HG03565 (cell line): Measurements from ENCODE around the gene CST3.
"Not testable (repeated sequence)": the region's sequence is repeated elsewhere in the genome, so short reads cannot be mapped to it uniquely, and the experiment has no call there.

ENCODE experiments used
- ATAC-seq: cut with Tn5 transposase; IDR thresholded peaks from one replicate; pipeline ENCODE4 v1.9.1; 2021; ENCODE audit warnings: mild to moderate bottlenecking, moderate library complexity; ENCODE audit not compliant: unreplicated experiment

CST3 gene

DNA sequence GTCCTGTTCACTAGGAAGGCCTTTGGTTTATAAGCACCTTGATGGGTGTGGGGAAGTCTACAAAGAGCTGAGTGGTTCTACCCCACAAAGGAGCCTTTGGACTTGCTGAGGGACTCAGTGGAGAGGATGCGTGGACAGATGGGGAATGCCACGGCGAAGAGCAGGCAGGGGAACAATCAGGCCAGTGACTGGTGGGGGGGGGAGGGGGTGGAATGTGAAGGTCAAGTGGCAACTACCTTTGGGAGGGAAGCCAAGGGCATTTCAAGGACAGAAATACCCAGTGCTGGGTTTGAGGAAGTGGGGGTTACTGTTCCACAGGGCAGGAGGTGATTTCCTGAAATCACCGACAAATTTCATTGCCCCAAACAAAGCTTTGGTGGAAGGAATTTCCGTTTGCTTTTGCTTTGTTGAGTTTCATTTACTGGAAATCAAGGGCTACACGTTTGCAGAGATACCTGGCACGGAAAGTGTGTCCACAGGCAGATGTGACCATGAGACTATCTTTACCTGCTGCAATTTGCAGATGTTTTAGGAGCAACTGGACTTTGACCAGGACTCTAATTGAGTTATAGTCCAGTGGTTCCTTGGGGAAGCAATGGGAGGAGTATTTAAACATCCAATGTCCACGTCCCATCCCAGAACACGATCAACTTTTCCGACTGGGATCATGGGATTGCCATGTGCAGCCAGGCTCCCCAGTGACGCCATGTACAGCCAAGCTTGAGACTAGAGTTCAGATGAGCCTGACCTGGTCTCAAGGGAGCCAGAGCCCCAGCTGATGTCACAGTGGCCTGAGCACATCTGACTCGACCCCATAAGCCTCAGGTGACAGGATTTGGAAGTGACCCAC, 8.0 kb downstream of the CST3 start:
- ATAC-seq: no peak

DNA sequence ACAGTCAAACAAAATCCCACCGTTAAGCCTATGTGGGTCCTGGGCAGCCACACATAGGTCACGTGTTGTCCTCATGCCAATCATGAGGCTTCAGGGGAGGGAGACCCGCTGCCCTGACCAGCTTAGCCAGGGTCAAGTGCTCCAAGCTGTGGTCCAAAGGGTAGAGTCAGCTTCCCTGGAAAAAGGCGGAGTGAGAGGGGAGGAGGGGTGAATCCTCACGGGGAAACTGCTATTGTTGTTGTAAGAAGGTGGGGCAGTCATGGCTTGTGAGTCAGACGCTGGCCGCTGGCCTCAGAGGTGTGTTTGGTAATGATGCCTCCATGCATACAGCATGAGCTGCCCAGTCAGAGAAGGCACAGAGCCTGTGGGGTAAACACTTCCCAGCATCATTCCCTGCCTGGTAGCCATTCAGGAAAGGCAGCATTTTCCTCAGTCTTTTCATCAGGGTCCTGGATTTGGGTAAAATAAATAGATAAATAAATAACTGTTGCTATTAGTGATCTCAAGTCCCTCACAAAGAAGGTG, 8.7 kb downstream of the CST3 start:
- no peak for ATAC-seq

DNA sequence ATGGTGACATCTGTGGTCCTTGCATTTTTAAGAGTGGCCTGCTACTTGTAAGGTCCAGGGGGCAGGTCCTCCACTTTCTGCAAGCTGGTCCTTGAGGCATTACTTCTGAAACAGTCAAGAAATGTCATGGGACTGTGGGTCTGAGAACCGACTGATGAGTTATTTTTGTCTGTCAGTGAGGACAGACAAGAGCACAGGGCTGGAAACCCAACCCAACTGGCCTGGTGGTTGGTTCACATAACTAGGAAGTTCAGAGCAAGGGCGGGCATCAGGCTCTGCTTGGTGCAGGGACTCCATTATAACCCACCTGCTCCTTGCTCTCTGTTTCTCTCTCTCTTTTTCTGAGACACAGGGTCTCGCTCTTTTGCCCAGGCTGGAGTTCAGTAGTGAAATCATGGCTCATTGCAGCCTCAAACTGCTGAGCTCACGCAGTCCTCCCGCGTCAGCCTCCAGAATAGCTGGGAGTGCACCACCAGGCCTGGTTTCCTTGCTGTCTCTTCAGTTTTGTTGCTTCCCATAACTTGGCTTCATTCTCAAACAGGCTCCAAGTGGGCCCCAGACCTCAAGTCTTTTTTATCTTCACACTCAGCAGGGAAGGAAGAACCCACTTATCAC, 9.2 kb downstream of the CST3 start:
- ATAC-seq: no peak

DNA sequence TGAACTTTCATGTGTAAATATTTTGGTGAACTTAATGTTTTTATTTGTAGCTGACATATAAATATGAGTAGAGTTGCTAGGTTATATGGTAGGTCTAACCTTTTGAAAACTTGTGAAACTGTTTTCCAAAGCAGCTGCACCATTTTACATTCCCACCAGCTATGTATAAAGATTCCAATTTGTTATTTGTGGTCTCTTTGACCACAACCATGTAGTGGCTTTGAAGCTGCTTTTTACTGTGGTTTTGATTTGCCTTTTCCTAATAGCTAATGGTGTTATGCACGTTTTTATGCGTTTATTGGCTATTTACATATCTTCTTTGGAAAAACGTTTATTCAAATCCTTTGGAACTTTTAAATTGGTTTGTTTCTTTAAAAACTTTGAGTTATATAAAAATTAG, 10.3 kb downstream of the CST3 start:
- no peak for ATAC-seq

DNA sequence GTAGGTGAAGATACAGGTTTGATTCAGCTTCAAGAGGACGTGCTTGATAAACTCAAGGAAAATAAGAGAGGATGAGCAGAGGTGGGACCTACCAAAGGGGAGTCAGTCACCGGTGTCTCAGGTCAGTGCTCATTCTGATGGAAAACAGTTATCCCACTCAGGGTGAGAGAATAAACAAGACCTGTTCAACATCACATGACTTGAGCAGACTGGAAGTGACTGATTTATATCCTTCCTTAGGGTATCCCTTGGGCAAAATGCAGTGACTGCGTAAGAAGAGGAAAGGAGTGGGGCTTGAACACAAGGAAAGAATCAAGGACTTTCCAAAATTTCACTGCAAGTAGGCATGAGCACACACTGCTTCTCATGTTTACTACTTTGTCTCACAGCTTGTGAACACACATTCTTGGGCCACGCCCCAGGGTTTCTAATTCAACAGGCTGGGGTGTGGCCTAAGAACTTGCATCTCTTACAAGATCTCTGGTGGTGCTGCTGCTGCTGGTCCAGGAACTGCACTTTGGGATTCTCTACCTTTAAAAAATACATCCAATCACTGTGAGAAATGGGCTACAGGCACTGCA, 11.6 kb downstream of the CST3 start:
- no peak for ATAC-seq

DNA sequence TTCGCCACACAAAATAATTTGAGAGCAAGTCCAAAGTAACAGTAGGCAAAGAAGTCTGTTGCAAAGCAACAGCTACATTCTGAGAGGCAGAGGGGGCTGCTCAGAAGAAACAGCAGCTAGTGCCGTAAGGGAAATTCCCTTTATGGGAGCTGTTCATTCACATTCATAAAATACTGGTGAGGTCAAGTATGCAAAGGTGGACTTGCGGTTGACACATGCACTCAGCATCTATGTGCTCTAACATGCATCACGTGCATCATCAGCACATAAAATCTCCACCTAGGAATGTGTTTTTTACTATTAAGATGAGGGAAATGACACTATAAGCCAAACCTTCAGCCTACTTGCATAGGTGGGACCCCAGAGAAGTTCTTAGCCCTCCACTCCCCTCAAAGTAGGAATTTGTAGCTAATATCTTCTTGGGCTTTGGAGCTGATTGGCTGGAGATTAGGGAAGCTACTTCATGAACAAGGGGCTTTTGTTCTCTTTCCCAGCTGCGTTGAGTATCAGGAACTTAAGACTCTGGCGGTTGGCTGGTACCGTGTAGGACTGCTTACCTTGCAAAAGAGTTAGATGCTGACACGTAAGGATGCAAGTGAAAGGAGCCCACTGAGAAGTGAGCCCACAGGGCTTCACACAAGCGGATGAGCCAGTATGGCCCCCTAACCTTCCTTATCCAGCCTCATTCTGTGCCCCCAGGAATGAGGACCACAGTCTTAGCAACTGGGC, 12.4 kb downstream of the CST3 start:
- peak; percentile 83 for ATAC-seq

DNA sequence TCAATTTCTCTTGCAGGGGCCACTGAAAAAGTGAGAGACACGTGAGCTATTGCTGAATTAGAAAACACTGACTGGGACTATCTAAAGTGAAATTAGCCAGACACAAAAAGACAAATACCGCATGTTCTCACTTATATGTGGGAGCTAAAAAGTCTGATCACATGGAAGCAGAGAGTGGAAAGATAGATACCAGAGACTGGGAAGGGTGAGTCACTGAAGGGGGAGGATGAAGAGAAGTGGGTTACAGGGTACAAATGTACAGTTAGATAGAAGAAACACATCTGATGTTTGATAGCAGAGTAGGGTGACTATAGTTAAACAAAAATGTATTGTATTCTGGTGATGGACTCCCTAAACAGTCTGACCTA, 13.4 kb downstream of the CST3 start:
- ATAC-seq: no peak

DNA sequence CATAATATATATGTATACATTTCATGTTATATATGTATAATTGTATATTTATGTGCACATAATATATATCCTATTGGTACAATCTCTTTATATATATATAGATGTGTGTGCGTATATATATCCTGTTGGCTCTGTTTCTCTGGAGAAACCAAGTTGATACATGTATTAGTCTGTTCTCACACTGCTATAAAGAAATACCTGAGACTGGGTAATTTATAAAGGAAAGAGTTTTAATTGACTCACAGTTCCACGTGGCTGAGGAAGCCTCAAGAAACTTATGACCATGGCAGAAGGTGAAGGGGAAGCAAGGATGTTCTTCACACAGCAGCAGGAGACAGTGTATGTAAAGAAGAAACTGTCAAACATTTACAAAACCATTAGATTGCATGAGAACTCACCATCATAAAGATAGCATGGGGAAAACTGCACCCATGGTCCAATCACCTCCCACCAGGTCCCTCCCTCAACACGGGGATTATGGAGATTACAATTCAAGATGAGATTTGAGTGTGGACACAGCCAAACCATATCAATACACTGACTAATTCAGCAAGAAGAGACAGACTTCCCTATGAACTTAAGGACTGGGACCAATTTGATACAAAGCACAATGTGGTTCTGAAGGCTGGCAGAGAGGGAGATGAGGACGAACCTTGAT, 14.0 kb downstream of the CST3 start:
- ATAC-seq: no peak

DNA sequence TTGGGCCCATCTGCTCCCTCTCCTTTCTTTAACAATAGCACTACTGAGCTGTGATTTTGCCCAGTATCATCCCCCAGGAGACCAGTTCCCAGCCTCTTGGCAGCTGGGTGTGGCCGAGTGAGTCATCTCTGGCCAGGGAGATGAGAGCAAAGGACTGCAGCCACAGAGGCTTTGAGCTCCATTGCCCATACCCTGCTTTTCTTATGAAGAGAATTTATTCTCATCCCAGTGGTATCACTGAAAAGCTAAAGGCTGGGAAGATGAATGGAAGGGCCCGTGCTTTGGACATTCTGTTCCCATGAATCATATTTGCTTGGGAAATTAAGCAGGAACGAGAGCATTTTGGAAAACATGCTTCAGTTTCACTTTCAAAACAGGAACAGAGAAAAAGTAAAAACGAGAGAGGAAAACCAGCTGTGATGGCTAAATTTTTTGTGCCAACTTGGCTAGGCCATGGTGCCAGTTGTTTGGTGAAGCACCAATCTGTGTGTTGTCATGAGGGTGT, 14.9 kb downstream of the CST3 start:
- no peak for ATAC-seq

DNA sequence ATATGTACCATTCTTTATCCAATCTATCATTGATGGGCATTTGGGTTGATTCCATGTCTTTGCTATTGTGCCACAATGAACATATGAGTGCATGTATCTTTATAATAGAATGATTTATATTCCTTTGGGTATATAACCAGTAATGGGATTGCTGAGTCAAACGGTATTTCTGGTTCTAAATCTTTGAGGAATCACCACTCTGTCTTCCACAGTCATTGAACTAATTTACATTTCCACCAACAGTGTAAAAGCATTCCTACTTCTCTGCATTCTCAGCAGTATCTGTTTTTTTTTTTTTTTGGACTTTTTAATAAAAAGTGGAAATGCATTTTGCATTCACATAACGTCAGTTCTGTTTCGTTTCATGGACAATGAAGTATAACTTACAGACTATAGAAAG, 15.4 kb downstream of the CST3 start:
- not testable (repeated sequence) for ATAC-seq

DNA sequence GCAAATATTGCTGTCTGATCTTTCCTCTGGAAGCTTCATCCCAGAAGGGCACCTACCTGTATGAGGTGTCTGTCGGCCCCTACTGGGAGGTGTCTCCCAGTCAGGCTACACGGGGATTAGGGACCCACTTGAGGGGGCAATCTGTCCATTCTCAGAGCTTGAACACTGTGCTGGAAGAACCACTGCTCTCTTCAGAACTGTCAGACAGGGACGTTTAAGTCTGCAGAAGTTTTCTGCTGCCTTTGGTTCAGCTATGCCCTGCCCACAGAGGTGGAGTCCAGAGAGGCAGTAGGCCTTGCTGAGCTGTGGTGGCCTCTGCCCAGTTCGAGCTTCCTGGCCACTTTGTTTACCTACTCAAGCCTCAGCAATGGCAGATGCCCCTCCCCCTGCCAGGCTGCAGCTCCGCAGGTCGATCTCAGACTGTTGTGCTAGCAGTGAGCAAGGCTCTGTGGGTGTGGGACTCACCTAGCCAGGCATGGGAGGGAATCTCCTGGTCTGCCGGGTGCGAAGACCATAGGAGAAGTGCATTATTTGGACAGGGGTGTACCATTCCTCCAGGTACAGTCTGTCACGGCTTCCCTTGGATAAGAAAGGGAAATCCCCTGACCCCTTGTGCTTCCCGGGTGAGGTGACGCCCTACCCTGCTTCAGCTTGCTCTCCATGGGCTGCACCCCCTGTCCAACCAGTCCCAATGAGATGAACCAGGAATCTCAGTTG, 16.9 kb downstream of the CST3 start:
- not testable (repeated sequence) for ATAC-seq

DNA sequence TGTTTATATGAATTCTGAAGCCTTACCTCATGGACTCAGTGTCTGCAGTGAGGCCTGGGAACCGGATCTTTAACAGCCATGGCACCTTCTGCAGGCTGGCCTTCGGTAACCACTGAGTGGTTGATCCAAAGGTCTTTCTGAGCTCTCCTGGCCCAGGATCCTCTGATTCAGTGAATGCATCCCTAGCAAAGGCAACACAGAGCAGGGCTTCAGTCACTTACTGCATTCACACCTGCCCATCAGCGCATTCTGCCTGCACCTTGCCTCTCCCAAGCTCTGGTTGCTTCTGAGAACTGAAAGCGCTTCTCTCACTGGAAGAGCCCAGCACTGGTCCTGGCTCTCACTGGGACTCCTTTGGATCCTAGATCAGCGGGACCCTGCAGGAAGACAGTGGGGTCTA, 23.6 kb downstream of the CST3 start:
- ATAC-seq: no peak

DNA sequence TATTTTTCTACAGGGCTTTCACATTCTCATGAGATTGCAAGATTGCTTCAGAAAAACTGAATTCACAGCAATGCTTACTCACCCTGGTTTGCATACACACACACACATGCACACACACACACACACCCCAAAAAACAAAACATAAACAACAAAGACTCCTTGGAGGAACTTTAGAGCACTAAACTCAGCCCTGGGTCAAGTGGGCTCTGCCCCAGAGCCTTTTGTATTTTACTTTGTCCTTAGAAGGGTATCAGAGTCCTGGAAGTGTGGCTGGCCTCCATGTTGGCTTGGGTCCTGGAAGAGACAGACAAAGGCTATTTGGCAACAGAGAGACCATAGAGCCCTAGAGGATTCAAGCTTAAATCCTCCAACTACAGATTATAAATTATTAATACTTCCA, 24.1 kb downstream of the CST3 start:
- ATAC-seq: no peak

DNA sequence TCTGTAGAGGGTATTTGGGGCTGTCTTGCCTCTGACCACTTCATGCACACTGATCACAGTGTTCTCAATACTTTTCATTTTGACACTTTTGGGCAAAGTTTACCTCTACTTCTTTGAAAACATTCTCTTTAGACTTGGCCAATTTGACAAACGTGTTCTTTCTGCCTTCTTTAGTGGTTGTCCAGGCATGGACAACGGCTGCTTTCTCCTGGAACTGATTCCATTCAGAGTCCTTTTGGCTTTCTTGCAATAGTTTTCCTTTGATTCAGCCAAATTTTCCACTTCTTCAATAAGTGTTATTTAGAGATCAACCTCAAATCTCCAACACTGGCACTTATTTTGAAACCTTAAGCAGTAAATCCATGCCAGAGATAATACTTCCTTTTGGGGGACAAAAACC, 25.4 kb downstream of the CST3 start:
- ATAC-seq: no peak

DNA sequence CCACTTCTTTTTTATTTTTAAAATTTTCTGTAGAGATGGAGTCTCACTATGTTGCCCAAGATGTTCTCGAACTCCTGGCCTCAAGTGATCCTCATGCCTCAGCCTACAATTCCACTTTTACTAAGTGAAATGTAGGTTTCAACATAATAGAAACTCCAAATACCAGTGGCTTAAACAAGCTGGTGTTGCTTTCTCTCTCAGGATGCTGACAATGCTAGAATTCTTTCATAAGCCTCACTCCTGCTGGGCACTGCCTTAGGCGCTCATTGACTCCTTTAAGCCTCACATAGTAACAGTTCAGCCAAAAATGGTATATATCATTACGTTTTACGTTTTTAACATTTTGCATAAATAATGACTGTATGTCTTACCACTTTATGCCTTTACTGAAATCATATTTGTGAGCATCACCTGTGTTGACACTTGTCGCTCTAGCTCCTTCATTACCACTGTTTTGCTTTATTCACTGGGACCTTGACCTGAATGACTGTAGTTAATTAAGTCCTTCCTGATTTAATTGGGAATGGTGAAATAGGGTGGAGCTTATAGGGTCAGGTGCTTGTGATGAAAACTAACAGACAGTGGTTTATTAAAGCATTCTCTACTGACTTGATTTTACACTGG, 28.2 kb downstream of the CST3 start:
- ATAC-seq: no peak

DNA sequence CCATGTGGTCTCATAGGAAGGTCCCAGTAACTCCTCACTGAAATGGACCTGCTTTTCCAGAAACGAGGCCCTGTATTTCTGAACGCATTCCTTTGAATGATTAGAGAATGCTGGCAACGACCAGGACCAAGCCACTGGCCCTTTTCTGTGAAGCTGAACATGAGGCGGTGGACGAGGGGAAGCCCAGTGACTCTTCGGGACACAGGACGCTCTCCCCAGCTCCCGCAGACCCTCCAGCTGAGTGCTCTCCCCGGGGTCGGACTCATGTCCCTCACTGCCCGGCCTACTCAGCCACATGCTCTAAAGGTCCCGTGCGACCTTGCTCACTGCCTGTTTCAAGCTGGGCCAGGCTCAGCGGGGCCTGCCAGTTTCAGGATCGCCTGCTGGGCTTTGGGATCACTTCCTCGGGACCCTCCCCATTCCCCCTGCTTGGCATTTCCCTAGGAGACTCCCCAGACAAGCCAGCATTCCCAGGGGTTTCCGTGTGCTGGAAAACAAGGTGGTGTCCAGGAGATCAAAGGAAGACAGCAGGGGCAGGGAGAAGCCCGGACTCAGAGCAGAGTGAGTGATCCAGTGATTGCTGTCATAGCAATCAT, 29.4 kb downstream of the CST3 start:
- ATAC-seq: no peak

DNA sequence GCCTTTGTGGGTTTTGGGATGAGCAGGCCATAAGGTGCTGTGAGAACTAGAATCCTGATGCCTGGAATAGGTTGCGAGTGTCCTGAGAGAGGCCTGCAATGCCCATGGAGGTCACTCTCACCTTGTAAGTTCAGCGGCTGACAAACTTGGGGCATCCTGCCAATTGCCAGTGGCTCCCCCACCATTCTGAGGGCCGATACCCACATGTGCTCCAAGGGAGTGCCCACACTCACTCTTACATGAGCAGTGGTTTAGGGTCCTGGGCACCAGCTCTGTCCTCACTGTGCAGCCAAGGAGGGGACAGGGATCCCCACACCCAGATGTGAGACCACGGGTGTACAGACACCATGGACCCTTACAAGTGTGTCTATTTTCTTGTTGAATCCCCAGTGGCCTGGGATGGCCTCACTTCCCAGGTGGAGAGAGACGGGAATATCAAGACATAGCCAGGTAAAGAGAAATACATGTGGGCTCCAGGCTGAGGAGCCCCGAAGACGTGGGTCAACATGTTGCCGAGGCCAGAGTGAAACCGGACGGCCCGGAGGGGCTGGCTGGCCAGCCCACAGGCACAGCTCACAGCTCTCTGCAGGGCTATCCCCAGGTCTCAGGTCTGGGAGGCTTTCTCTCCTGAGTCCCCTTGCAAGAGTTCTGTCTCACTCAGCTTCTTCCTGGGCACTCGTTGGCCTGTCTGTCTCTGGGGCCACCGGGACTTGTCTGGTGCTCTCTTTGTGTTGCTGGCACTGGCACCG, 30.1 kb downstream of the CST3 start:
- ATAC-seq: no peak

DNA sequence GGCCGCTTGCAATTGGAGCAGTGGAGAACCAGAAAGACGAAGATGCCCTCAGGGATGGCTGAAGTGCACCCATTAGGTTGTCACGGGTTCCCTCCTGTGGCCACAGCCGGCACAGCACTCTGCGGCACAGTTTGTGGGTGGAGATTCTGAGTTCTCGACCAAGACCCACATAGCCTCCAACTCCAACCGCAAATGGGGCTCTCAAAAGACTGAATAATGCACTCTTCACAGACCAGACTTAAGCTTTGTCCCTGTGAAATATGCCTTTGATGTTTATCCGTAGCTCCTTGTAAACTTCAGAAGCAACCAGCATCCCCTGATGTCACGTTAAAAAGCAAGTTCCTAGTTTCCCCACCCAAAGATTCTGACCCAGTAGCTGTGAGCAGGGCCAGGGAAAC, 31.1 kb downstream of the CST3 start:
- peak; percentile 92 for ATAC-seq
